Stomach (tissue), 4 donors: ENCODE data around the gene EXOC4.

ENCODE experiments used
- CTCF ChIP-seq, 7 experiments: fragments of 450-650 bp in 4 of 7; fragments of 200-600 bp in 3 of 7; sonication (generic) in 3 of 7; IDR thresholded peaks; one replicate each; pipeline ENCODE4 v1.5.1; 2016 to 2019; ENCODE audit warnings: antibody characterized with exemption in 7 of 7, control low read depth in 2 of 7, mild to moderate bottlenecking in 1 of 7
- EP300 ChIP-seq: sonication (generic); formaldehyde crosslinking; IDR thresholded peaks from one replicate; pipeline ENCODE4 v1.6.1; 2017; ENCODE audit warnings: antibody characterized with exemption
- POLR2A ChIP-seq, 4 donors: fragments of 450-650 bp; IDR thresholded peaks; one replicate each; pipeline ENCODE4 v1.6.1; 2016; ENCODE audit warnings: antibody characterized with exemption in 4 of 4, control low read depth in 2 of 4, mild to moderate bottlenecking in 1 of 4, moderate library complexity in 1 of 4
- POLR2AphosphoS5 ChIP-seq, 3 donors: sonication (generic); formaldehyde crosslinking; IDR thresholded peaks; one replicate each; pipeline ENCODE4 v1.6.1; 2016; ENCODE audit warnings: antibody characterized with exemption in 3 of 3

DNA sequence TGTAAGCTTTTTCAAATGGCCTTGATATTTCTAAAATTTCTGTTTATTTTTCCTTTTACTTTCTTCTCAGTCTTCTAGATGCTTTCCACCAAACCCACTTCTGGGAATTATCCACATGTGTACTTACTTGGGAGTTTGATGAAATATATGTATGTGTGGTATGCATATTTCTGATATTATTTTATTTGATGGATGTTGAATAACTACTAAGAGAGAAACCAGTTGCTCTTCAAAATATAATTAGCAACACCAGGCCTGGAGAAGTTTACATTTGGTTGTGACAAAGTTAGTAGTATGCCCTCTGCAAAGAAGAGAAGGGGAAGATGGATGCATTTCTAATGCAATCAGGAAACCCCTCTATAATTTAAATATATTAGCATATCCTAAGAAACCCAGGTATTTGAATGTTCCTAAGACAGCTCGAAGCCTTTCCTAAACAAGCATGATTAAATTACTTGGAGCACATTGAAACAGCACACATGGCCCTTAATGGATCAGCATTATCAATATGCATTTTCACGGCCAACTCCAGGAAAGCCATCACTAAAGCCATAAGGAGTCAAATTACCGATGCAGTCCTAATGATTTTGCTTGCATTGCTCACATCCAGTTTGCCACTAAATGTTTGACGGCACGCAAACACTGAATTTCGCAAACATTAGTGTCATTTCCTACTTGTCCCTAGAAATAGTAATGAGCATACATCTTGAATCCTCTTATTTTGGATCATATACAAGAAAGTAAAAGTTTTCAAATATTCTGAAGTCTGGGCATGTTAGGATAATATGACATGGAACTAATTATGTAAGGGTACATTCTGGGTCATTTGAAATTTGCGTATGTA lies 393.8 kb downstream of the EXOC4 start:
- TF ChIP-seq CTCF (IDR thresholded peaks at IDR 0.05) (no peak), POLR2A (IDR thresholded peaks at IDR 0.05) (no peak), EP300 (no peak), POLR2AphosphoS5 (IDR thresholded peaks at IDR 0.05) (no peak)
